ENCODE measurements around the gene RBMS3.
"Not testable (repeated sequence)": the region's sequence is repeated elsewhere in the genome, so short reads cannot be mapped to it uniquely, and the experiment has no call there.

The RBMS3 gene

GRCh38 chr3:29337565-29337964, 56.7 kb downstream of the RBMS3 start:
- no peaks in the 10 kb centered on the region for H3K4me1 Mint-ChIP-seq
- no peaks in the 10 kb centered on the region for H3K27me3 Mint-ChIP-seq
- H3K27ac Mint-ChIP-seq: no peak overlapping the region
- no peaks in the 10 kb centered on the region for H3K36me3 Mint-ChIP-seq
- no peak overlapping the region for H3K4me3 Mint-ChIP-seq
- H3K9me3 Mint-ChIP-seq: no peaks in the 10 kb centered on the region
- ATAC-seq: no peak

GRCh38 chr3:29338377-29338776, 57.5 kb downstream of the RBMS3 start:
- Mint-ChIP-seq H3K4me3 (no peak overlapping the region), H3K9me3 (no peaks in the 10 kb centered on the region), H3K36me3 (no peaks in the 10 kb centered on the region), H3K27me3 (no peaks in the 10 kb centered on the region), H3K27ac (no peak overlapping the region), H3K4me1 (no peaks in the 10 kb centered on the region)
- no peak for ATAC-seq

GRCh38 chr3:29339016-29339833, 58.4 kb downstream of the RBMS3 start:
- ATAC-seq: no peak
- no peaks in the 10 kb centered on the region for H3K4me1 Mint-ChIP-seq
- H3K4me3 Mint-ChIP-seq: no peak overlapping the region
- H3K27ac Mint-ChIP-seq: no peak overlapping the region
- H3K9me3 Mint-ChIP-seq: no peaks in the 10 kb centered on the region
- no peaks in the 10 kb centered on the region for H3K27me3 Mint-ChIP-seq
- no peaks in the 10 kb centered on the region for H3K36me3 Mint-ChIP-seq

GRCh38 chr3:29344154-29344553, 63.3 kb downstream of the RBMS3 start:
- no peaks in the 10 kb centered on the region for H3K27me3 Mint-ChIP-seq
- H3K27ac Mint-ChIP-seq: no peak overlapping the region
- H3K4me3 Mint-ChIP-seq: no peak overlapping the region
- H3K9me3 Mint-ChIP-seq: no peaks in the 10 kb centered on the region
- H3K4me1 Mint-ChIP-seq: no peaks in the 10 kb centered on the region
- no peak for ATAC-seq
- H3K36me3 Mint-ChIP-seq: no peaks in the 10 kb centered on the region

- Mint-ChIP-seq H3K27me3 (no peaks in the 10 kb centered on the region), H3K4me3 (no peak overlapping the region), H3K27ac (no peak overlapping the region), H3K36me3 (no peaks in the 10 kb centered on the region), H3K9me3 (no peaks in the 10 kb centered on the region), H3K4me1 (no peaks in the 10 kb centered on the region)
- ATAC-seq: no peak
Measured at GRCh38 chr3:29344935-29345334, 64.1 kb downstream of the RBMS3 start.

- H3K36me3 Mint-ChIP-seq: no peaks in the 10 kb centered on the region
- H3K27ac Mint-ChIP-seq: no peak overlapping the region
- H3K9me3 Mint-ChIP-seq: no peaks in the 10 kb centered on the region
- no peaks in the 10 kb centered on the region for H3K27me3 Mint-ChIP-seq
- H3K4me3 Mint-ChIP-seq: no peak overlapping the region
- H3K4me1 Mint-ChIP-seq: no peaks in the 10 kb centered on the region
- no peak for ATAC-seq
Measured at GRCh38 chr3:29345516-29346300, 64.8 kb downstream of the RBMS3 start.

- Mint-ChIP-seq H3K27me3 (no peaks in the 10 kb centered on the region), H3K9me3 (no peaks in the 10 kb centered on the region), H3K36me3 (no peaks in the 10 kb centered on the region), H3K27ac (no peak overlapping the region), H3K4me3 (no peak overlapping the region), H3K4me1 (no peaks in the 10 kb centered on the region)
- ATAC-seq: no peak
Measured at GRCh38 chr3:29346828-29347227, 66.0 kb downstream of the RBMS3 start.

GRCh38 chr3:29347412-29347811, 66.5 kb downstream of the RBMS3 start:
- H3K27ac Mint-ChIP-seq: no peak overlapping the region
- H3K9me3 Mint-ChIP-seq: no peaks in the 10 kb centered on the region
- no peak overlapping the region for H3K4me3 Mint-ChIP-seq
- no peaks in the 10 kb centered on the region for H3K27me3 Mint-ChIP-seq
- no peaks in the 10 kb centered on the region for H3K4me1 Mint-ChIP-seq
- ATAC-seq: no peak
- H3K36me3 Mint-ChIP-seq: no peaks in the 10 kb centered on the region

GRCh38 chr3:29348316-29348715, 67.4 kb downstream of the RBMS3 start:
- no peaks in the 10 kb centered on the region for H3K27me3 Mint-ChIP-seq
- no peak overlapping the region for H3K4me3 Mint-ChIP-seq
- no peaks in the 10 kb centered on the region for H3K9me3 Mint-ChIP-seq
- ATAC-seq: no peak
- H3K4me1 Mint-ChIP-seq: no peaks in the 10 kb centered on the region
- H3K36me3 Mint-ChIP-seq: no peaks in the 10 kb centered on the region
- no peak overlapping the region for H3K27ac Mint-ChIP-seq

- H3K4me1 Mint-ChIP-seq: no peaks in the 10 kb centered on the region
- H3K9me3 Mint-ChIP-seq: no peaks in the 10 kb centered on the region
- no peak overlapping the region for H3K4me3 Mint-ChIP-seq
- H3K27me3 Mint-ChIP-seq: no peaks in the 10 kb centered on the region
- no peaks in the 10 kb centered on the region for H3K36me3 Mint-ChIP-seq
- ATAC-seq: no peak
- no peak overlapping the region for H3K27ac Mint-ChIP-seq
Measured at GRCh38 chr3:29349049-29349448, 68.2 kb downstream of the RBMS3 start.

- Mint-ChIP-seq H3K4me3 (no peak overlapping the region), H3K9me3 (peaks cover 2% of the 10 kb centered on the region), H3K36me3 (no peaks in the 10 kb centered on the region), H3K4me1 (no peaks in the 10 kb centered on the region), H3K27me3 (no peaks in the 10 kb centered on the region), H3K27ac (no peak overlapping the region)
- ATAC-seq: no peak
Measured at GRCh38 chr3:29353807-29354206, 72.9 kb downstream of the RBMS3 start.

- no peaks in the 10 kb centered on the region for H3K36me3 Mint-ChIP-seq
- H3K27ac Mint-ChIP-seq: no peak overlapping the region
- no peaks in the 10 kb centered on the region for H3K4me1 Mint-ChIP-seq
- no peaks in the 10 kb centered on the region for H3K27me3 Mint-ChIP-seq
- no peak for ATAC-seq
- peaks cover 2% of the 10 kb centered on the region for H3K9me3 Mint-ChIP-seq
- H3K4me3 Mint-ChIP-seq: no peak overlapping the region
Measured at GRCh38 chr3:29354894-29355293, 74.0 kb downstream of the RBMS3 start.

- peaks cover 2% of the 10 kb centered on the region for H3K9me3 Mint-ChIP-seq
- no peak for ATAC-seq
- no peak overlapping the region for H3K4me3 Mint-ChIP-seq
- no peaks in the 10 kb centered on the region for H3K27me3 Mint-ChIP-seq
- H3K27ac Mint-ChIP-seq: no peak overlapping the region
- H3K4me1 Mint-ChIP-seq: no peaks in the 10 kb centered on the region
- no peaks in the 10 kb centered on the region for H3K36me3 Mint-ChIP-seq
Measured at GRCh38 chr3:29356062-29356461, 75.2 kb downstream of the RBMS3 start.

GRCh38 chr3:29360289-29360688, 79.4 kb downstream of the RBMS3 start:
- not testable (repeated sequence) for H3K9me3 Mint-ChIP-seq, H3K27ac Mint-ChIP-seq, H3K4me3 Mint-ChIP-seq, H3K36me3 Mint-ChIP-seq, H3K27me3 Mint-ChIP-seq, H3K4me1 Mint-ChIP-seq, ATAC-seq

- Mint-ChIP-seq H3K4me3 (no peak overlapping the region), H3K27me3 (no peaks in the 10 kb centered on the region), H3K36me3 (no peaks in the 10 kb centered on the region), H3K27ac (no peak overlapping the region), H3K4me1 (no peaks in the 10 kb centered on the region), H3K9me3 (peaks cover 2% of the 10 kb centered on the region)
- ATAC-seq: no peak
Measured at GRCh38 chr3:29363110-29363509, 82.2 kb downstream of the RBMS3 start.

- no peaks in the 10 kb centered on the region for H3K27me3 Mint-ChIP-seq
- no peak overlapping the region for H3K27ac Mint-ChIP-seq
- H3K4me3 Mint-ChIP-seq: no peak overlapping the region
- ATAC-seq: no peak
- no peaks in the 10 kb centered on the region for H3K4me1 Mint-ChIP-seq
- H3K9me3 Mint-ChIP-seq: no peaks in the 10 kb centered on the region
- no peaks in the 10 kb centered on the region for H3K36me3 Mint-ChIP-seq
Measured at GRCh38 chr3:29370021-29370420, 89.2 kb downstream of the RBMS3 start.
